ENCODE data around the gene BCKDHB. TPM values are rescaled to one million over a fixed set of nuclear protein-coding genes. Genes with fewer than 3 reads are reported as not detected.

BCKDHB gene
- total RNA-seq, 4 donors from 2014 or later: 7.8 to 17.1 (median 11.1) TPM

- WGBS, 2 donors: 19 to 33% methylated on average over 1 of the region's 1 CpG
- DNase-seq (ENCODE audit: low spot score in 2 of 2): no peak
- H3K4me3 ChIP-seq (ENCODE audit: low read depth, poor library complexity, severe bottlenecking): no peak overlapping the region
- TF ChIP-seq CTCF (IDR thresholded peaks at IDR 0.05) (no peak), POLR2A (IDR thresholded peaks at IDR 0.05) (no peak)
- intact Hi-C loops (cut with DNase I; ENCODE audit: low total_unique reads): no loop called here
Observed at GRCh38 chr6:80328652-80329051, 222.2 kb downstream of the BCKDHB start.

- no peak for DNase-seq (ENCODE audit: low spot score in 2 of 2)
- no peak for TF ChIP-seq CTCF (IDR thresholded peaks at IDR 0.05)
- TF ChIP-seq POLR2A (IDR thresholded peaks at IDR 0.05): no peak
- H3K4me3 ChIP-seq (ENCODE audit: low read depth, poor library complexity, severe bottlenecking): no peak overlapping the region
- intact Hi-C loops (cut with DNase I; ENCODE audit: low total_unique reads): no loop called here
Observed at GRCh38 chr6:80329496-80329895, 223.0 kb downstream of the BCKDHB start.

GRCh38 chr6:80330961-80331360 is 224.5 kb downstream of the BCKDHB start:
- TF ChIP-seq CTCF (IDR thresholded peaks at IDR 0.05) (no peak), POLR2A (IDR thresholded peaks at IDR 0.05) (no peak)
- no peak for DNase-seq (ENCODE audit: low spot score in 2 of 2)
- WGBS, 2 donors: 70 to 81% methylated on average over 3 of the region's 3 CpGs
- intact Hi-C loops (cut with DNase I; ENCODE audit: low total_unique reads): no loop called here
- H3K4me3 ChIP-seq (ENCODE audit: low read depth, poor library complexity, severe bottlenecking): no peak overlapping the region

GRCh38 chr6:80331522-80331921 is 225.1 kb downstream of the BCKDHB start:
- TF ChIP-seq CTCF (IDR thresholded peaks at IDR 0.05) (no peak), POLR2A (IDR thresholded peaks at IDR 0.05) (no peak)
- no peak overlapping the region for H3K4me3 ChIP-seq (ENCODE audit: low read depth, poor library complexity, severe bottlenecking)
- no peak for DNase-seq (ENCODE audit: low spot score in 2 of 2)
- intact Hi-C loops (cut with DNase I; ENCODE audit: low total_unique reads): no loop called here
- WGBS, 2 donors: 73 to 81% methylated on average over 2 of the region's 2 CpGs

GRCh38 chr6:80331974-80332373 is 225.5 kb downstream of the BCKDHB start:
- intact Hi-C loops (cut with DNase I; ENCODE audit: low total_unique reads): no loop called here
- TF ChIP-seq POLR2A (IDR thresholded peaks at IDR 0.05): no peak
- TF ChIP-seq CTCF (IDR thresholded peaks at IDR 0.05): no peak
- WGBS, 2 donors: 62 to 72% methylated on average over 3 of the region's 3 CpGs
- no peak overlapping the region for H3K4me3 ChIP-seq (ENCODE audit: low read depth, poor library complexity, severe bottlenecking)
- DNase-seq (ENCODE audit: low spot score in 2 of 2): no peak

- no peak for DNase-seq (ENCODE audit: low spot score in 2 of 2)
- TF ChIP-seq POLR2A (IDR thresholded peaks at IDR 0.05) (no peak), CTCF (IDR thresholded peaks at IDR 0.05) (no peak)
- WGBS, 2 donors: 53 to 65% methylated on average over 3 of the region's 3 CpGs
- intact Hi-C loops (cut with DNase I; ENCODE audit: low total_unique reads): no loop called here
- H3K4me3 ChIP-seq (ENCODE audit: low read depth, poor library complexity, severe bottlenecking): no peak overlapping the region
Observed at GRCh38 chr6:80333342-80333741, 226.9 kb downstream of the BCKDHB start.

All from lower leg skin (tissue), 4 donors.